GM19238 (cell line): Measurements from ENCODE around the gene WFDC5.
"Not testable (repeated sequence)": the region's sequence is repeated elsewhere in the genome, so short reads cannot be mapped to it uniquely, and the experiment has no call there.

Source experiments
- DNase-seq: peaks from one replicate; pipeline ENCODE4 v3.0.0; 2011; ENCODE audit warnings: low spot score; ENCODE audit not compliant: insufficient read length

The WFDC5 gene

DNA sequence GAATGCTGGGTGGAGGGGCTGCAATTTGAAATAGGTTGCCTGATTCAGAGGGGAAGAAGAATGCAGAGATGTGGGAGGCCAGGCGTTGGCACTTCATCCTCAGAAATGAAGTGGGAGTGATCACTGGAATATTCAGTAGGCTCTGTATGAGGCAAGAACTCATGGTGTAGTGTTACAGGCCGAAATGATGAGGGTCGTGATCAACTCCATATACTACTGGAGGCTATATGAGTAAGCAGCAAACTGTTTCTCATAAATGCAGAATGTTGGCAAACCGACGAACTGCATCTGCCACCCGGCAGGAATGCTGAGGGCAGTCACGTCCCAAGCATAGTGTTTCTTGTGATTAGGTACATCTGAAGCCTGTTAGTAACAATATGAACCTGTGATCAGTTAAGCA, 26.7 kb downstream of the WFDC5 start:
- no peak for DNase-seq

DNA sequence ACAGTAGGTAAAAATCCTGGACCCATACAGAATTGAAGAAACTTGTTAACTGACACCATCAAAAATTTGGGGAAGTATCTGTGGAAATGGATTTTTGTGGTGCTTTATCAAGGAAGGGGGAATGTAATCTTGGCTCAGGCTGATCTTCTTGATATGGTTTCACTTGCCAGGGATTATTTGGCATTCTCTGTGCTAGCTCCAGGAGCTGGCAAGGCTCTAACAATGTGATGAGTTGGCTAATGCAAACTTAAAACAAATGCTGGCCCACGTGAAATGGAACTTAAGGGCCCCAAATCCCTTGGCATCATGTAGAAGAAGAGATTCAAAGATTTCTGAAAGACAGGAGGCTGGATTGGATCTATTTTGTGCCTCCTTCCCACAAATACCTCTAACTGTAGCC, 27.2 kb downstream of the WFDC5 start:
- DNase-seq: no peak

DNA sequence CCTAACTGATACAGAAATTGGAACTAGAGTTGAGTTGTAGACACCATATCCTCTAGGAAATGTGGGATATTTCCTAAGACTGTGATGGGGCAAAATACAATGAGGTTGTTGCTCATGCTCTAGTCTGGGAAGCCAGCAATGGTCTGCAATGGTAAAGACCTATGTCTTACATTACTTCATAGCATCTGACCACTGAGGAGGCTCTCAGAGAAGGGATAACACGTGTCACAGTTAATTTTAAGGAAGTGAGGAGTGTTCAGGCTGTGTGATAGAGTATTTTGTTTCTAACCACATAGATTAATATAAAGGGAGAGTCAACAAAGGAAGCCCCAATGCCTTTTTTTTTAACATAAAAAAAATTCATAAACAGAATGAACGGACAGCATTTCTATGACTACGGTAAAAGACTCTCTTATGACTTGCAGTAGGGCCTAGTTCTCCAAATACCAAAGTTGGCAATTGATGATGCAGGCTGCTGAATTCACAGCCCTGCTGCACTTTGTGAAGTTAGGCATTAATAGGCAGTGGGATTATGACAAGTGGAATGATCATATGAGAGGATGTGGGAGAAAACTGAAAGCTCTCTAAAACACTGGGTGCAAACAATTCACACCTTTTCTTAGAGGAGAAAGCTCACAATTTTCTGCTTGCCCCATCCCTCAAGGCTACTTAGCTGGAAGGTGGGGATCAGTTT, 27.7 kb downstream of the WFDC5 start:
- DNase-seq: no peak

DNA sequence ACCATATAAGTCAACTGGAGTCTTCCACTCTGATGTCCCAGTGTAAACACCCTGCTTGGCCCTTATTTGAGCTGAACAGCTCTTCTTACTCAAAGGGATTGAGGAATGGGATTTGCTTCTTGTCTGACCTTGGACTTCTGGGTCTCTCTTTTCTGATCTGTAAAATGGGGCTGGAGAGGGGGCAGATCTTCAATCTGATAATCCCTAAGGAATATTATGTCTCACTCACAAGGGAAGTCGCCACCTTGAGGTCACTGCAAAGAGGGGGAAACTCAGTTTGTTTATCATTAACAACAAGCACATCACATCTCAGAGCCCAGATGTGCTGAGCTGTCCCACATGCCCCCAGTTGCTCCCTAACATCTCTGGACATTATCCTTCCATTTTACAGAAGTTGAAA, 29.1 kb downstream of the WFDC5 start:
- DNase-seq: no peak

DNA sequence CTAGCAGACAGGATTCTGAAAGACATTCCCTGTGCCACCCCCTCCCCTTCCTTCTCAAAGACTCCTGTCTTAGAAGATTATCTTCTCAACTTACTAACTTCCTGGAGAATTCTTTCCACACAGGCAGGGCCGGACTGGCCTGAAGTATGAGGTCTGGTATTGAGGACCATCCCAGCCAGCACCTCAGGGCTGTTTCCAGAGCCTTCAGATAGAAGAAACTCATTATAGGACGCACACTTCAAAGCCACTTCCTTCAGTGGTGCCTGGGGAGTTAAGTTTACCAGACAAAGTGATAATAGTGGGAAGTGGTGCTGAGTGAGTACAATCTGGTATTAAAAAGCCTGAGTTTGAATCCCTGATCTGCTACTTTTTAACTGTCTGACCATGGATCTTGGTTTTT, 29.7 kb downstream of the WFDC5 start:
- DNase-seq: no peak

DNA sequence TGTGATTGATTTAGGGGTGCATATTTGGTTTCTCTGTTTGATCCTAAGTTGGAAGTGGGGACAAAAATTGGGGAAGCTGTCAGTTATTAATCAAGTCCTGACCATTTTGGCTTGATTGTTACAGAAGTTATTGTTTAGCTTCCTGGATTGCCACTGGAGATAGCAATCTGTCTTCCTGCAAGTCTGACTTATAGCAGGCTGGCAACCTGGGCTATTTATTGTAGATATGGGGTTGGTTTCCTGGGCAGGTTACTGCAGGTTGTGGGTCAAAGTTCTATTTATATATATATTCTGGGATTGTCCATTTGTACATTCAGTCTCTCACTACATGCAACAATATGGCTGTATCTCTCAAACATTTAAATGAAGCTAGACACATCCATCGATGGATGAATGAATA, 31.8 kb downstream of the WFDC5 start:
- DNase-seq: no peak

DNA sequence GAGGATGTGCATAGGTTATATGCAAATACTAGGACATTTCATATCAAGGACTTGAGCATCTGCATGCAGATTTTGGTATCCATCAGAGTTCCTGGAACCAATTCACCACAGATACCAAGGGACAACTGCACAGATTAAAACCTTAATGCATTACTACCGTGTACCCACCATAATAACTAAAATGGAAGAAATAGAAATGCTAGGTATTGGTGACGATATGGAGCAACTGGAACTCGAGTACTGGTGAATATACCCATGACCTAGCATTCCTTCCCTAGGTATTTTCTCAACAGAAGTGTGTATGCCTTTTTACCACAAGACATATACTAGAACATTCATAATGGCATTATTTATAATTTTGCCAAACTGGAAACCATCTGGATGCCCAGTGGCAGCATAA, 32.5 kb downstream of the WFDC5 start:
- DNase-seq: no peak

DNA sequence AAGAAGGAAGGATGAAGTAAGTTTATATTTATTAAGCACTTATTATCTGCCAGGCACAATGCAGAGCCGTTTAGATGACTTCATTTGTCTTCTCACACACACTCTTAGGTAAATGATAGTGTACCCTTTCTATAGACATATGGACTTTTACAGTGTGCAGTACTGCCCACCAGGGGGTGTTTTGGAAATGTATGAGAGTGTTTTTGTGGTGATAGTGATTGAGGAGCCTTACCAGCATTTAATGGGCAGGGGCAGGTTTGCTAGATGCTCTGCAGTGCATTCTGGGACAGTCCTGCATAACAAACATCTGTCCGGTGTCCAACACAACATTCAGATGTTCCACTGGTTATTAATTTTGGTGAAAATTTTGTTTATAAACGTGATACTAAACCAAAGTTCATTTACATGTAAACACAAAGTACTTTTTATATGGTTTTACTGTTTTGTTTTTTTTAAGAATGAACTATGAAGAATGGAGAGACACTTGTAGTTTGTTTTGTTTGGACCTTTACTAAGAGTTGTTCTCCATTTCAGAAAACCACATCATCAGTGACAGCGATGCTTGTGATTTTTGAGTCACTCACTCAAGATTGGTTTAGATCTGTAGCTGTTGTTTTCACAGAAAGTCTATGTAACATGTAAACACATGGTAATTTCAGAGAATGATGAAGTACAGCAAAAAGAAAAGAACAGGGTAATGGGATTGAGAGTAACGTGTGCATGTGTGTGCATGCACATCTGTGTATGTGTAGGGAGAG, 33.9 kb downstream of the WFDC5 start:
- DNase-seq: no peak

DNA sequence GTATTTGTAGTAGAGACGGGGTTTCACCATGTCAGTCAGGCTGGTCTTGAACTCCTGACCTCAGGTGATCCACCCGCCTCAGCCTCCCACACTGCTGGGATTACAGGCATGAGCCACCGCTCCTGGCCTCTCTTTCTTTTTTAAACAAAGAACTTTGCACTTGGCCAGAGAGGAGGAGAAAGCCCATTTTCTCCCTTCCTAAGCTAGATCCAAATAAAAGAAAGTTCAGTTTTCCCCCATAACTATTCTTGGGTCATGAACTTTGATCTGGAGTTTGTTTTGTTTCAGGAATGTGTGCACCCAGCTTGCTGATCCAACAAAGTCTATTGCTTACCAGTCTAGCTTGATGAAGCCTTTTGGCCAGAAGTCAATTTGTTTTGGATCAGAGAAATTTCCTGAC, 37.4 kb downstream of the WFDC5 start:
- no peak for DNase-seq

DNA sequence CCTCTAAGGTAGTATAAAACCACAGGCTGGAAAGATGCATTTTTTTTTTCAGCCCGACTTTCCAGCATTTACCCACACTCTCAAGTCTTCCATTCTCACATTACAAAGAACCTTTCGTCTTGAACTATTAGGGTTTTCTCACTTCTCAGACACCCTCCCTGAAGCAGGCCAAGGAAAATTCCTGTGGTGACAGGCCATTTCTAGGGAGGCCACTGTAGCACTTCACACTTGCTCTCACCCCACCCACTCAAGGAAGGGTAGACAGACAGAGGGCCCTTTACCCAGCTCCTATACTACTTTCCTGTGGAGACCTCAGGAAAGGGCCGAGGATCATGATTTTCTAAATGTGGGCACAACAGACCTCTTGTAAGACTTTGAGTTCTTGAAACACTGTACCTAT, 41.8 kb downstream of the WFDC5 start:
- DNase-seq: no peak

DNA sequence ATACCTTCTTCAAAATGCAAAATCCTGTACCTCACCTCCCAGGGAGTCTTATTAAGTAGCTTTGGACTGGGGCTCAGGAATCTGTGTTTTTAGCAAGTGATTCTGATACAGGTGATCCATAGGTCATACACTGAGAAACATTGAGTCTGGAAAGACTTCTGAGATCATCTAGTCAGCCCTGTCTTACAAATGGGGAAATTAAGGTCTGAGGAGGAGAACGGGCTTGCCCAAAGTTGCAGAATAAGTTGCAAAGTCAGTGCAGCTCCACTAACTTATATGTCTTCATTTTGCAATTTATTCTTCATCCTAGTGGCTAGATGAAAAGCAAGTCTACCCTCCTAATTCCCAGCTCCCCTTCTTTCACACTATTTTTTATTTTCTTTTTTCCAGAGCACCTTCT, 42.9 kb downstream of the WFDC5 start:
- no peak for DNase-seq

DNA sequence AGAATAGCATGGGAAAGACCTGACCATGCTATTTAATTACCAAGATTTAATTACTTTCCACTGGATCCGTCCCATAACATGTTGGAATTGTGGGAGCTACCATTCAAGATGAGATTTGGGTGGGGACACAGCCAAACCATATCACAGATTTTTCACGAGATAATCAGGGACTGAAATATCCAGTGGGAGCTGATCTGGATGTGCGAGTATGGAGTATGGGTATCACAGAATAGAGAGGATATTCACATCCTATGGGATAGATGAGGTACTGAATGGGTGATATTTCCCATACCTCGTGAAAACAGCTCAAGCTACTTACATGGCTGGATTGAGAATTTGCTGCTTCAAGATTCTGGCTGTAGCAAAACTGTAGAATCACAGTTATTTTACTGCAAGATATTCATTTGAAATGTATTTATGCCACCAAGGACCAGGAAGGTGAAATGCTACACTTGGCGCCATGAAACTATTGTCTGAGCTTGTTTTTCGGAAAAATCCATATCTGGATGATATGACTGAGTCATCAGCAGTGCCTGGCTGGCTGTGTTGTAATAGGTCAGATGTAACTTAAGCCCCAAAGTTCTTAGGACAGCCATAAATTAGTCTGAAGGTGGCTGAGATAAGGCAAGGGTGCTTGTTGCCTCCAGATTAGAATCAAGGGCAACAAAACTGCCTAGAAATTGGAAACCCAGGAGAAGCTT, 43.9 kb downstream of the WFDC5 start:
- no peak for DNase-seq

DNA sequence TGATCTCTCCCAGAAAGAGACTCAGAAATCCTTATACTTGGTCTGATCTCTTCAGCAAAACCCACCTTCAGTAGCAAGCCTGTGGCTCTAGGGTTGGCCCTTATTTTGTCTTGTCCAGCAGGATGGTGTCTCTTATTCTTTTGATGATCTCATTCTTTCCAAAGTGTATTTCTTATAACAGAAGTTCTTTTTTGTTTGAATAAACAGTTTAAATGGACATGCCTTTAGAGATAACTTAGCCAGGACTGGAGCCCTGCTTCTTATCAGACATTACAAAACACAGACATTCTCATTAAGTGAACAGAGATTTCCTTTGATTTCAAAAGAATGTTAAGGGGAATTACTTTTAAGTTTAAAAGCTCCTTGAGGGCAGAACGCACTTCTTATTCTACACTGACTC, 45.7 kb downstream of the WFDC5 start:
- no peak for DNase-seq

DNA sequence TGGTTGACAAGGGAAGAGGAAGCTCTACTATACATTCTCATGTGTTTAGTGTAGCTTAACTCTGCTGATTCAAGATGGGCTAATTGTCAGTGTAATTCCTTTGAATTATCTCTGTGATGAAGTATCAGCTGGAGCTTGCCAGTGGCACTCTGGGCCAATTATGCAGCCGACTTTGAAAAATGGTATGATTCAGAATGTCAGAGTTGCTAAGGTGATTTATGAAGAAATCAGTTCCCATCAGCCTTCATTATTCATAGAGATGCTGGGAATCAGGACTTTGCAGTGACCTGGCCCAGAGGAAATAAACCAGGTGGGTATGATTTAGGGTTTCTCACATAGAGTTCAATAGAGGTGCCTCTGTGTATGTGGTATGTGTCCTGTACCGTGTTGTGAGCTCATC, 47.4 kb downstream of the WFDC5 start:
- no peak for DNase-seq

DNA sequence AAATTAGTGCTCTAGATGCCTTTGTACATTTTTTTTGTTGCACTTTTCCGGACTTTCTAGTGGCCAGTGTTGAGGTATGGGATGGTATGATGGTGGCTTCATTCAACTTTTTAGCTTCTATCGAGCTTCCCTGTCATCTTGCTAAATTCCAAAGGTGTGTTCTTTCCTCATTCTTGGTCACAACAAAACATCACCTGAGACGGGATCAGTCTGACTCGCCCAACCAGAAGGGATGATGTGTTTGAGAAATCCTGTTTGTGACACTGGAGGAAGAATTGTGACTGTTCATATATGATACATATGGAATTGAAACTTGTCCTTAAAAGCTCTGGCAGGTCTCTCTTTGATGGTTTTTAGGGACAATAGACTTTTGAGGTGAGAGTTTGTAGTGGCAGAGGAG, 47.9 kb downstream of the WFDC5 start:
- DNase-seq: no peak

DNA sequence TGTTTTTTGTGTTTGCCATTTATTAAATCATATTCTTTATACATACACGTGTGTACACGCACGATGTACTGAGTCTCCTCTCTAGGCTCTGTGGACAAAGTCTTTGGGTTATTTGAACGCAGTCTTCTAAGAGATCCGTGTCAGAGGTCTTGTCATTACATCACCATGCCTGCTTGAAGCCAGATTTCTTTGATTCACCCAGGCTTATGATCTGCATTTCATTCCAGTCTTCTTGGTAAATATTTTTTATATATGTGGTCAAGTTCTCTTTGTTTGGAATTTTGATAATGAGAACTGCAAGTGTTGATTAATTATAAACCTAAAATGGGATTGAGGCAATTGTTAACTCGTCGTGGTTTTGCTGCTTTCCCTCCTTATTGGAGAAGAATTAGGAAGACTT, 48.6 kb downstream of the WFDC5 start:
- DNase-seq: no peak

DNA sequence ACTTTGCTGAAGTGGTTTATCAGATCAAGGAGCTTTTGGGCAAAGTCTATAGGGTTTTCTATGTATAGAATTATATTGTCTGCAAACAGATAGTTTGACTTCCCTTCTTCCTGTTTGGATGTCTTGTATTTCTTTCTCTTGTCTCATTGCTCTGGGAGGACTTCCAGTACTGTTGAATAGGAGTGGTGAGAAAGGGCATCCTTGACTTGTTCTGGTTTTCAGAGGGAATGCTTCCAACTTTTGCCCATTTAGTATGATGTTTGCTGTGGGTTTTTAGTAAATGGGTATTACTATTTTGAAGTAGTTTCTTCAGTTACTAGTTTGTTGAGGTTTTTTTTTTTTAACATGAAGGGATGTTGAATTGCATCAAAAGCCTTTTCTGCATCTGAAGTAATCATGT, 50.2 kb downstream of the WFDC5 start:
- DNase-seq: no peak

DNA sequence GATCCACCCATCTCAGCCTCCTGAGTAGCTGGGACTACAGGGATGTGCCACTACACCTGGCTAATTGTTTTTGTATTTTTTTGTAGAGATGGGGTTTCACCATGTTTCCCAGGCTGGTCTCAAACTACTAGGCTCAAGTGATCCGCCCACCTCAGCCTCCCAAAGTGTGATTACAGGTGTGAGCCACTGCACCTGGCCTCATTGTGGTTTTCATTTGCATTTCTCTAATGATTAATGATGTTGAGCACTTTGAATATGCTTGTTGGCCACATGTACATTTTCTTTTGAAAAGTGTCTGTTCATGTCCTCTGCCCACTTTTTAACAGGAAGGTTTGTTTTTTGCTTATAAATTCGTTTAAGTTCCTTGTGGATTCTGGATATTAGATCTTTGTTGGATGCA, 51.9 kb downstream of the WFDC5 start:
- DNase-seq: not testable (repeated sequence)

DNA sequence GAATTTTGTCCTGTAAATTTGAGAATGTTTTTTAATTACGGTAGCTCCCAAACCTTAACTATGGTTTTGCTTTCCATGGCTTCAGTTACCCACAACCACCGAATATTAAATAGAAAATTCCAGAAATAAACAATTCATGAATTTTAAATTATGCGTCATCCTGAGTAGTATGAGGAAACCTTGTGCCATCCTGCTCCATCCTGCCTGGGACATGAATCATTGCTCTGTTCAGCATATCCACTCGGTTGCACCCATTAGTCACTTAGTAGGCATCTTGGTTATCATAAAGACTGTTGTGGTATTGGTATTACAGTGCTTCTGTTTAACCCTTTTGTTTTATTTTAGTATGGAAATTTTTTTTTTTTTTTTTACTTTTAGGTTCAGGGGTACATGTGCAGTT, 53.7 kb downstream of the WFDC5 start:
- no peak for DNase-seq

DNA sequence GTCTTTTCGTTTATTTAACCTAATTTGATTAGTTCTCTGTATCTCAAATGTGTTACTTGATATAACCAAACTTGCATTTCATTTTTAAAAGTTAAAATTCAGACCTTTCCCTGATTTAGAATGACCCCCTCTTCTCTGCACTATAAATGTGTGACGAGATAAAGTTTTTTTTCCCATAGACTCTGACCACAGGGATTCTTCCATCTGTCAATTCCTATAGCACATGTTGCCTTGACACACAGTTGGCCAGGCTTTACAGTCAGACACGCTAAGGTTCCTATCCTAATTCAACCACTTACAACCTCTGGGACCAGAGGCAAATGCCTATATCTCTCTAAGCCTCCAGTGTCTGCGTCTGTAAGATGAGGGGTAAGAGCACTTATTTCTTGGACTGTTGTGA, 54.7 kb downstream of the WFDC5 start:
- DNase-seq: no peak
